Cardiac fibroblast (primary cell): ENCODE data around the gene PLRG1.

Experiments used
- DNase-seq, 2 donors: peaks; one replicate each; pipeline versions ENCODE4 v3.0.0 to v3.0.0-alpha.2; 2010; ENCODE audit warnings: low read depth in 2 of 2
- H3K4me3 ChIP-seq, 2 donors: replicated peaks in 1 of 2; 1 replicate in 1 of 2; 2 replicates in 1 of 2; pipeline ENCODE4 v1.5.1; 2011; ENCODE audit warnings: low read depth in 2 of 2, low read length in 2 of 2, mild to moderate bottlenecking in 2 of 2, moderate library complexity in 1 of 2
- CTCF ChIP-seq: IDR thresholded peaks from one replicate; pipeline ENCODE4 v1.5.1; 2011; ENCODE audit warnings: low read depth, mild to moderate bottlenecking, low read length, inconsistent platforms

Gene PLRG1

DNA sequence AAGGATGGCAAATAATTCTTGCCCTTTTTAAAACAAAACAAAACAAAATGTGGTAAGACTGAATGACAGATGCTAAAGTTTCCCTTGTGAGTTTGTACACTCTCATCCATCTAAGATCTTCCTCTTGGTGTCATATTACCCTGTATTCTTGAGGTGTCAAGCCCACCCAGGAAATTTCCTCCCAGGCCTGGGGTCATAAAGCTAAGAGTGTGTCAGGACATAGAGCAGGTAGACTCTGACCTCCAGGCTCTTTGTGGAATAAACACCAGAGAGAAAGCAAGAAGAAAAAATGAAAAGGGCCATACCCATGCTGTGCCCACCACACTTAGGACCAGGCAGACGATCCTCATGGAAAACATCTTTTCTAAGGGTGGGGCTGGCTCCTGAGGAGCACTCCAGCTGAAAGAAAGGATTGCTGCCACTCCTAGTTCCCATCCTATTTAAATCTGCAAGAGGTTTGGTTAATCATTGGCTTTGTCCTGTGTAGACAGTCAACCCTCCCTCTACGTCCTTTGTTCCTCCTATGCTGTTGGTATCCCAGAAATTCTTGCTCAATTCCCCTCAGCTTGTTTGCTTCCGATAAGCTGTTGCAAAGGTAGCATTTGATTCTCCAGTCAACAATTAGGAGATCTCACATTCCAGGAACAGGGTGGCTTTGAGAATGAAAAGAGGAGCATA is 40.3 kb upstream of the PLRG1 start, which contains the start of gene FGA:
FGA (minus strand) TSS at position 414 of the 678 bp plus-strand sequence; CDS start at position 359, 55 bp downstream.
- no peak within 1 kb of the TSS for H3K4me3 ChIP-seq
- DNase-seq, result no peak
- TF ChIP-seq CTCF, result no peak

DNA sequence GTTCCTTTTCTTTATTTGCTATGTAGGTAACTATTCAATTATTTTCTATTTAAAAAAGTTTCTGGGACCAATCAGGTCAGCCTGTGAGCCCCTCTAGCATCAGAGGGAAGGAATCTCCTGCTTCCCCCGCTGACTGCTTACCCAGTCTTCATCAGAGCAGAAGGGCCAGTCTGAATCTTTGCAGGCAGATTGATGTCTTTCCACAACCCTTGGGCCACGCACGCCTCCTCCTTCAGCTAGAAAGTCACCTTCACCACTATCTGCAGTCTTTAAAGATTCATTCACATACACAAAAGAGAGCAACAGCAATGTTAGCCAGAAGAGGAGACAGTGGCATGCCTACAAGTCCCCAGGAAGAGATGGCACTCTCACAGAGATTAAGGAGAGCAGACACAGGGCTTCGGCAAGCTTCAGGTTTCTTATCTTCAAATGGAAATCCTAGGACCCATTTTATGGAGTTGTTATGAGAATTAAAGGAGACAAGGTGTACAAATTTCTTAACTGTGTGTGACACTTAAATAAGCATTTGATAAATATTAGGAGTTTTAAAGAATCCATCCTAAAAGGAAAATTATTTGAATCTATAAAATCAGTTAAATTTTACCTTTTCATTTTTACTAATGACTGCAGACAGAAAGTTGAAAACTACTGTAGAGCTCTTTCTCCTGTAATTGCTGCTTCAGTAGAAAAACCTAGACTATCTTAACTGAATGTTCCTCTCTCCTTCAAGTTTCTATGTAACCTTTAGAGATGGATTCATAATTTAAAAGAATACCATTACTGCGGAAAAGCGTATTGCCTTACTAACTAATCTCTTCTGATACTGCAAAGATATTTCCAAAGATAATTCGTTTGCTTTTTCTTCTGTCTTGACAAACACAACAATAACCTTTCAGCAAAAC is 39.3 kb upstream of the PLRG1 start:
- no peak for DNase-seq
- no peak for TF ChIP-seq CTCF
- no peak overlapping the region for H3K4me3 ChIP-seq

DNA sequence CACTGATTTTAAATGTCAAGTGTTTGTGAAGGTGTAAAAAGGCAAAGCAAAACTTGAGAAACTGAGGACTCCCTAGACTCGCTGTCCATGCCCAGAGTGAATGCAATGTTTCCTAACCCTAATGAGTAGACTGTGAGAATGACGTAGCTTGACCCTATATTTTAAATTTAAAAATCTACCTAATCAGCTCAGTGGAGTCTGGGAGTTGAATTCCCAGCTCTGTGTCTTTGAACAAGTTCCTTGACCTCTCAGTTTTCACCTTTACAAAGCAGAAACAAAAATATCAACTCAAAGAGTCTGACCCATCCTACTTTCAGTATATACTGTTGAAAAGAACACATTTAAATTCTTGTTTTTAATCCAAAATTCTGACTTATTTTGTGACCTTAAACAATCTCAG is 38.0 kb upstream of the PLRG1 start:
- DNase-seq, result no peak
- TF ChIP-seq CTCF, result no peak
- H3K4me3 ChIP-seq, result no peak overlapping the region

- no peak for TF ChIP-seq CTCF
- no peak for DNase-seq
- H3K4me3 ChIP-seq, result no peak overlapping the region
These were observed 36.3 kb upstream of the PLRG1 start for GRCh38 chr4:154586296-154587033.

DNA sequence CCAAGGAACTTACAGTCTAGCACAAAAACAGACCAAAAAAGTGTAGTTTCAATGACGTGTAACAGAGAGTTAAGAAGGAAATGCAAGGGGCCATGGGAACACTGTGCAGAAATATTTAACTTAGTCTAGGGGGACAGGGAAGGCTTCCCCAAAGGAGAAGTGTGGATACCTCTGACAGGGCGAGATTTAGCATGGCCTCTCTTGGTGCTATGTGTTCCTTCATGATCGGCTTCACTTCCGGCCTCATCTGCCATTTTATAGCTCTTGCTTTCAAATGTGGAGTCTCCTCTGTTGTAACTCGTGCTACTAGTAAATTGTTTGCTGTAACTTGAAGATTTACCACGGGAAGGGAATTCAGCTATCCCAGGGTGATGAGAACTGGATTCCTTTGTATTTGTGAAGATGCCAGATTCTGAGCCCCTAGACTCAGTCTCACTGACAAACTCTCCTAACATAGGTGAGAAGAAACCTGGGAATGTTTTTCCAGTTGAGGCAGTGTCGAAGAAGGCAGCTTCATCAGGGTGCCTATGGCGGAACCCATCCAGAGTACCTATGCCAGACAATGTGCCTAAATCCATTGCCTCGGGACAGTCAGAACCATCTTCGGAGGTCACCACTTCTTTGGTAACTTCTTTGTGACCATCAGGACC is 35.3 kb upstream of the PLRG1 start:
- no peak overlapping the region for H3K4me3 ChIP-seq
- no peak for TF ChIP-seq CTCF
- no peak for DNase-seq

- TF ChIP-seq CTCF, result no peak
- no peak for DNase-seq
- no peak overlapping the region for H3K4me3 ChIP-seq
These were observed 34.1 kb upstream of the PLRG1 start for GRCh38 chr4:154584259-154584658.
